SH-SY5Y (cell line): ENCODE results near the gene B4GALT5.

Experiments used
- GATA2 ChIP-seq: IDR thresholded peaks from 2 replicates; pipeline ENCODE4 v1.6.1; 2011; ENCODE audit warnings: mild to moderate bottlenecking, low read depth, low read length
- GATA3 ChIP-seq: IDR thresholded peaks from 2 replicates; pipeline ENCODE4 v1.6.1; 2011; ENCODE audit warnings: low read depth, mild to moderate bottlenecking, low read length, moderate library complexity

GRCh38 chr20:49661560-49662329 is 51.9 kb downstream of the B4GALT5 start:
- TF ChIP-seq GATA2 (no peak), GATA3 (no peak)
